GM12891 (cell line): Measurements from ENCODE around the gene KRTAP3-3.

Experiments
- DNase-seq: peaks from one replicate; pipeline ENCODE4 v3.0.0; 2011; ENCODE audit warnings: low spot score; ENCODE audit not compliant: insufficient read length
- FAIRE-seq: peaks from 2 replicates; lab custom pipeline; 2011; peaks lifted over from hg19 to GRCh38; lab: Jason Lieb, UNC
- PAX5 ChIP-seq: IDR thresholded peaks from 2 replicates; pipeline ENCODE4 v1.6.1; 2011; ENCODE audit warnings: low read length, moderate library complexity, mild to moderate bottlenecking; ENCODE audit not compliant: insufficient read depth, severe bottlenecking
- POLR2A ChIP-seq: IDR thresholded peaks from 2 replicates; pipeline ENCODE4 v1.6.1; 2011; ENCODE audit warnings: low read depth, low read length, control low read depth
- POLR2AphosphoS5 ChIP-seq: IDR thresholded peaks from 2 replicates; pipeline ENCODE4 v1.6.1; 2011; ENCODE audit warnings: low read depth, low read length, control low read depth
- POU2F2 ChIP-seq: IDR thresholded peaks from 2 replicates; pipeline ENCODE4 v1.6.1; 2011; ENCODE audit warnings: low read depth, mild to moderate bottlenecking, control low read depth, low read length, moderate library complexity
- SPI1 ChIP-seq: IDR thresholded peaks from 2 replicates; pipeline ENCODE4 v1.6.1; 2011; ENCODE audit warnings: low read depth, low read length, control low read depth
- TAF1 ChIP-seq: IDR thresholded peaks from 2 replicates; pipeline ENCODE4 v1.6.1; 2011; ENCODE audit warnings: low read depth, low read length, control low read depth

Gene KRTAP3-3

DNA sequence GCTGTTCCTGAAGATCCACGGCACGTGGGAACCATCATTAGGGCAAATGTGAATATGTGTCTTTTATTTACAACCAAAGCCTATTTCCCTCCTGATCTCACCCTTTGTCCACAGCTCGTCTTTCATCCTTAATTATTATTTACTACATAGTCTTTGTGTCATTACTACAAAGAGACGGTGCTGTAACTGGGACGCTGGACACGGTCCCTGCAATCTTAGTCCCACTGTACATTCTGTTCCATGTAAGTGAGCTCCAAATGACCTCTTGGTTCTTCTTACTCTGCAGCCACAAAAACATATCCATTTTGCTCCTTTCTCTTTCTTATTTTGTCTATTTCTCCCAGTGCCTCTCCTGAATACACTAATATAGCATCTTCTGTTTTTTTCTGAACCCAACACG is 43.8 kb downstream of the KRTAP3-3 start:
- no peak for TF ChIP-seq PAX5
- TF ChIP-seq POLR2AphosphoS5, result no peak
- no peak for TF ChIP-seq TAF1
- no peak for DNase-seq
- no peak for FAIRE-seq

DNA sequence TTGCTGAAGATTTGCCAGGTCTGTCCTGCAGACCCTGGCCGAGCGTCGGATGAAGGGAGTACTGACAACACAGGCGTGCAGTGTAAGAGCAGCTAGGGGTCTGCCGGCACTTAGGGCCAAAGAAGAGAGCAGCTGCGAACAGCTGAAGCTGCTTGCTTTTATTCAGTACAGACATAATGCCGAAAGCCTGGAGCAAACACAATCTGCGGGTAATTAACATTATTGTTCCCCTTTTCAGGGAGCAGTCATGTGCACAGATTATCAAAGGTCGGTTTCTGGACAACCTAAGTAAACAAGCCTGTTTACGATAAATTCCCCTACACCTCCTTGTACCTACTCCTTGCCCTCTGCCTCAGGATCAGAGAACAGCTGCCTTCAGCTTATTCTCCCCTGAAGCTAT is 44.5 kb downstream of the KRTAP3-3 start:
- no peak for FAIRE-seq
- TF ChIP-seq SPI1, result no peak
- no peak for TF ChIP-seq POU2F2
- no peak for DNase-seq

DNA sequence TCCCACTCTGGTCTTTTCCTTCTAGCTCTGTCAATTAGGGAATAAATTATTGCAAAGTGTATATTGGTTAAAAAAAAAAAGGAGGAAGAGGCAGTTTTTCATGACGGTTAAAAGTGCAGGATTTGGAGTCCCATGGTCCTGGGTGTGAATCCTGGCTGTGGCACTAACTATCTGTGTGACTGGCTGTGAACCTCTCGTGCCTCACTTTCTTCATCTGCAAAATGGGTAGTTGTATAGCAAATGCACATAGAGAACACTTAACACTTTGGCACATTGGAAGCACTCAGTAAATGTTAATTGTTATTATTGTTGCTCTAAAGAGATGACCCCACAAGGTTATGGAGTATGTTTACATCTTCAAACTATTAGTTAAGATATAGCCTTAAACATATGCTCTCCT is 46.0 kb downstream of the KRTAP3-3 start:
- DNase-seq (no peak), FAIRE-seq (no peak)
- TF ChIP-seq TAF1 (no peak), POLR2AphosphoS5 (no peak), POLR2A (no peak), POU2F2 (no peak), PAX5 (no peak), SPI1 (no peak)

DNA sequence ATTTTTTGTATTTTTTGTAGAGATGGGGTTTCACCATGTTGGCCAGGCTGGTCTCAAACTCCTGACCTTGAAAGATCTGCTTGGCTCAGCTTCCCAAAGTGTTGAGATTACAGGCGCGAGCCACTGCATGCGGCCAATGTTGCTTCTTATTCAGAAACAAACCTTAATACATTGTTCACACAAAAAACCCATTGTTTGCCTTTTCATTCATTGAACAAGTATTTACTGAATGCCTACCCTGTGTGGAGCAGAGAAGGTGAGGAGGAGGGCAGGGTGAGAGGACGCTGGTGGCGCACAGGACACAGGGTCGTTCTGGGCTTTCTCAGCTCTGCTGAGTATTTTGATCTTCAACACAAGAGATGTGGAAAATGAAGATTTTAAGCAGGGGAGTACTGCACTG is 48.5 kb downstream of the KRTAP3-3 start:
- FAIRE-seq (no peak), DNase-seq (no peak)
- TF ChIP-seq POU2F2, result no peak
- no peak for TF ChIP-seq POLR2A
- no peak for TF ChIP-seq PAX5
- no peak for TF ChIP-seq TAF1
- TF ChIP-seq POLR2AphosphoS5, result no peak

DNA sequence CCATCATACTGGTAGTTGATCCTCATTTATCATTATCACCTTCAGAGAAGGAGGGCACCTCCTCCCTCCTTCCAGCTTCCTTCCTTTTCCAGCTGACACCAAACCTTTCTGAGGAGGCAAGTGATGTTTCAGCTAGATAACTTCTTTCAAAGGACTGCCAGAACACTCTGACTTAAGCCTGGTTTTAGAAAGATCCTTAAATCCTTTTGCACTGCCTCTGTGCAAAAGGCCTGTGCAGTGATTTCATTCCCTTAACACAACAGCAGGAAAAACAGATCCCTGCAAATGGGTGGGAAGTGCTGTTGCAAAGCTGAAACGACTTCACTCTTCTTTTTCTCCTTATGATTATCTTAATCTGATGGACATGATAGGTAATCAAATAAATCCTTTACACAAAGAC is 49.4 kb downstream of the KRTAP3-3 start:
- no peak for FAIRE-seq
- DNase-seq, result no peak
- TF ChIP-seq POLR2A (no peak), TAF1 (no peak), POLR2AphosphoS5 (no peak), POU2F2 (no peak), PAX5 (no peak), SPI1 (no peak)
